CD4-positive, CD25-positive, alpha-beta regulatory T cell (primary cell): ENCODE measurements around the gene SLC18B1. TPM values are rescaled to one million over a fixed set of nuclear protein-coding genes. Genes with fewer than 3 reads are reported as not detected.

ENCODE experiments used
- ATAC-seq, 2 donors: fragments of 150-1000 bp; cut with Tn5 transposase; one replicate each; pipeline ENCODE4 v1.10.0; 2021; ENCODE audit warnings: low read depth in 2 of 2, moderate number of reproducible peaks in 2 of 2, moderate library complexity in 1 of 2
- DNase-seq, 3 donors: peaks; one replicate each; pipeline versions ENCODE4 v3.0.0 to v3.0.0-alpha.2; 2012 to 2022; ENCODE audit warnings: mixed read lengths in 1 of 3
- H3K27ac ChIP-seq: one replicate; pipeline ENCODE4 v1.7.0; 2013; ENCODE audit warnings: mild to moderate bottlenecking, low read length; ENCODE audit not compliant: insufficient read depth, poor library complexity, severe bottlenecking
- H3K27me3 ChIP-seq: one replicate; pipeline ENCODE4 v1.7.0; 2013; ENCODE audit warnings: low read length; ENCODE audit not compliant: control insufficient read depth, insufficient read depth
- H3K36me3 ChIP-seq: one replicate; pipeline ENCODE4 v1.7.0; 2013; ENCODE audit warnings: mild to moderate bottlenecking, low read length, moderate library complexity; ENCODE audit not compliant: control insufficient read depth, insufficient read depth
- H3K4me1 ChIP-seq: 2 replicates; pipeline ENCODE4 v1.7.0; 2013; ENCODE audit warnings: mild to moderate bottlenecking, low read length; ENCODE audit not compliant: insufficient read depth, control insufficient read depth, poor library complexity, severe bottlenecking
- H3K4me3 ChIP-seq: one replicate; pipeline ENCODE4 v1.7.0; 2013; ENCODE audit warnings: low read depth, mild to moderate bottlenecking, low read length, moderate library complexity
- H3K9me3 ChIP-seq, 2 experiments: 1 replicate in 1 of 2; 2 replicates in 1 of 2; pipeline ENCODE4 v1.7.0; 2013; ENCODE audit warnings: low read length in 2 of 2, mild to moderate bottlenecking in 1 of 2, moderate library complexity in 1 of 2; ENCODE audit not compliant: control insufficient read depth in 2 of 2
- H3K27ac Mint-ChIP-seq, 3 donors: one replicate each; pipeline ENCODE4 v1.8.0; 2020 to 2022; ENCODE audit warnings: mild to moderate bottlenecking in 3 of 3, mixed read lengths in 3 of 3, moderate library complexity in 2 of 3
- H3K27me3 Mint-ChIP-seq: one replicate; pipeline ENCODE4 v1.8.0; 2022; ENCODE audit warnings: mild to moderate bottlenecking, mixed read lengths
- H3K36me3 Mint-ChIP-seq: one replicate; pipeline ENCODE4 v1.8.0; 2020; ENCODE audit warnings: mixed read lengths
- H3K4me1 Mint-ChIP-seq, 4 donors: one replicate each; pipeline ENCODE4 v1.8.0; 2020 to 2022; ENCODE audit warnings: mixed read lengths in 4 of 4, mild to moderate bottlenecking in 1 of 4
- H3K4me3 Mint-ChIP-seq, 4 donors: one replicate each; pipeline ENCODE4 v1.8.0; 2020 to 2022; ENCODE audit warnings: mild to moderate bottlenecking in 4 of 4, mixed read lengths in 4 of 4, moderate library complexity in 3 of 4
- H3K9me3 Mint-ChIP-seq, 7 donors: one replicate each; pipeline ENCODE4 v1.8.0; 2020 to 2022; ENCODE audit warnings: mixed read lengths in 7 of 7, mild to moderate bottlenecking in 3 of 7, moderate library complexity in 2 of 7
- polyA plus RNA-seq, 4 donors: library from polyadenylated mRNA; unstranded; fragments of 300-500 nt; fragmentation: Illumina TruSeq; gene quantifications; one replicate each; pipeline ENCODE4 v1.2.3, GENCODE V29; 2021
- total RNA-seq: library from RNA; stranded (reverse); gene quantifications from one replicate; pipeline ENCODE4 v1.2.3, GENCODE V29; 2022

Gene SLC18B1
- total RNA-seq: 9.8 TPM
- 10 to 100 TPM; 22.8 to 28.2 (median 23.5) TPM for polyA plus RNA-seq

DNA sequence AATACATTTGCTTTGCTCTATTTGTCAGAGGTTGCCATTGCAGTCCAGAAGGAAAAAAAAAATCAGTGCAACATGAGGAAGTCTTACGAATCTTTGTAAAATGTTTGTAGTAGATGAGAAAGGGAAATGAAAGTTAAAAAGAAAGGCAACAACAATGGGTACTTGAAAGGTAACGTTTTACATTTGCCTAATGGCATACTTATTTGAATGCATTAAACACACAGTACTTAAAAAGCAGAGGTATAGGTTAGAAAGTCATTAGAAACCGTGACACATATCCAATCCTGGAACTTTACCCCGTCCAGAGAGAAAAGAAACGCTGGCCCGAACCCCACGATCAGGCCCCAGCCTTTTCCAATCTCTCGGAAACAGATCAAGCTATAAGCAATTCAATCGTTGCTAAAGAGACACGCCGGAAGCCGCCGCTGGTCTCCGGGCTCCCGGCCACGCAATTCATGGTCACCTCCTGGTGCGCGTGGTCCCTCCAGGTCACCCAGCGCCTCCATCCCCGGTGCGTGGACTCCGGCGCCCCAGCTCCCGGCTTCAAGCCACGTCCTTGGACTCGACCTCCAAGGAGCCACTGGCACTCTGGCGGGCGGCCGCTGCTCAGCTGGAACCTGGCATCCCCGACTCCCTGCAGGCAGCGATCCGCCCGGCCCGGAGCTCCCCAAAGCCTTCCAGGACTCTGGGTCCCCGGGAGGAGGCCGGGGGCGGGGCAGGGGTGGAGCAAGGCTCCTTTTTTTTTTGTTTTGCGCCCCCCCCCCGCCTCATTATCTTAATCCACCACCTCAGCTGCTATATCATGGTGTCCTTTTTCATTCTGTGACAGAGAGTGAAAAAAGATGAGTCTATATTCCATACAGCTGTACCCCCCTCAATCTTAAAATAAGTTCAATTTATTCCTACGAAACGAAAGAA lies at the start of gene SLC18B1:
Gene SLC18B1 (minus strand): TSS at position 687 of the 918 bp plus-strand sequence. CDS start 181 bp downstream, at position 506.
- no peaks in the 10 kb centered on the region for H3K9me3 Mint-ChIP-seq
- H3K9me3 ChIP-seq: no peaks in the 10 kb centered on the region
- ATAC-seq (peak; percentile 47 to 50), DNase-seq (peak; percentile 46 to 53 (median 51))
- peak within 1 kb of the TSS in 1 of 3 donors; percentile 89 for H3K27ac Mint-ChIP-seq
- peaks cover 5% of the 10 kb centered on the region for H3K27me3 Mint-ChIP-seq
- peaks cover 23 to 52% (median 45%) of the 10 kb centered on the region in 4 donors for H3K4me1 Mint-ChIP-seq
- H3K4me1 ChIP-seq: peaks cover 17% of the 10 kb centered on the region
- H3K27me3 ChIP-seq: peaks cover 2% of the 10 kb centered on the region
- peak within 1 kb of the TSS; percentile 87 for H3K4me3 ChIP-seq
- no peaks in the 10 kb centered on the region for H3K36me3 ChIP-seq
- peaks cover 19% of the 10 kb centered on the region for H3K36me3 Mint-ChIP-seq
- no peak within 1 kb of the TSS for H3K4me3 Mint-ChIP-seq
- H3K27ac ChIP-seq: no peak within 1 kb of the TSS

DNA sequence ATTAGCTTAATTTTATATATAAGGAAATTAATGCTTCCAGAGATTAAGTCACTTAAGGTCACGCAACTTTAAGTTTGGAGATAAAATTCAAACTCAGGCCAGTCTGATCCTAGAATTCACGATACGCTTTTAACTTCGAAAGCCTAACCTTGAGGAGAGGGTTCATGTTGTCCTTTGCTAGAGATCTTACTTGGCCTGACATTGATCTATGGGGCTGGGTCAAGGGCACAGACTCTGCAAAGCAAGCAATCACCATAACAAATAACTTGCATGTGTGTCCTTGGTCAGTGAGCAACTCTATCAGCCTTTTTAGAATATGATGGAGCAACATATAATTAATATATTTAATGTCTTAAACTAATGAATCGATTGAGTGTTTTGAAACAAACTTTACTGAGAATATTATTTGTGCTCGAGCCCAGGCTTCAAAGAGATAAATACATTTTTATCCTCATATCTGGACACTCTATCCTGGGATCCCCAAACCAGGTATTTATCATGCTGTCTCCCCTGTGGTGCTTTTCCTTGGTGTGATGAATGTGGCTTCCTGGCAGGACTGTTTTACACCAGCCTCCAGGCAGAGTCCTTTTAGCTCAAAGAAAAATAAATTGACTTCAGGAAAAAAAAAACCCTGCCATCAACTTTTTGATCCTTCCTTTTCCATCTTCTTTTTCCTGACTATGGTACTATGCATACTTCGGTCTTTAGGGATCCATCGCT lies 45.0 kb upstream of the SLC18B1 start:
- Mint-ChIP-seq H3K27me3 (peaks cover 30% of the 10 kb centered on the region), H3K9me3 (no peaks in the 10 kb centered on the region), H3K4me3 (no peak overlapping the region), H3K27ac (peak overlapping the region in 1 of 3 donors; percentile 68), H3K4me1 (no peaks in the 10 kb centered on the region), H3K36me3 (no peaks in the 10 kb centered on the region)
- Histone ChIP-seq H3K4me3 (no peak overlapping the region), H3K9me3 (no peaks in the 10 kb centered on the region), H3K36me3 (no peaks in the 10 kb centered on the region), H3K27ac (no peak overlapping the region), H3K4me1 (no peaks in the 10 kb centered on the region), H3K27me3 (peaks cover 2% of the 10 kb centered on the region)
- ATAC-seq (no peak), DNase-seq (no peak)

- no peaks in the 10 kb centered on the region for H3K4me1 Mint-ChIP-seq
- no peaks in the 10 kb centered on the region for H3K4me1 ChIP-seq
- no peak for DNase-seq
- no peak overlapping the region for H3K27ac ChIP-seq
- H3K27me3 ChIP-seq: peaks cover 2% of the 10 kb centered on the region
- H3K4me3 Mint-ChIP-seq: no peak overlapping the region
- H3K9me3 Mint-ChIP-seq: no peaks in the 10 kb centered on the region
- no peaks in the 10 kb centered on the region for H3K9me3 ChIP-seq
- no peak overlapping the region for H3K27ac Mint-ChIP-seq
- H3K27me3 Mint-ChIP-seq: peaks cover 30% of the 10 kb centered on the region
- ATAC-seq: no peak
- H3K36me3 Mint-ChIP-seq: no peaks in the 10 kb centered on the region
- no peak overlapping the region for H3K4me3 ChIP-seq
- no peaks in the 10 kb centered on the region for H3K36me3 ChIP-seq
Measured at GRCh38 chr6:132841966-132842365, 43.5 kb upstream of the SLC18B1 start.

- Mint-ChIP-seq H3K36me3 (peaks cover 6% of the 10 kb centered on the region), H3K4me1 (no peaks in the 10 kb centered on the region), H3K4me3 (peak overlapping the region in 1 of 4 donors; percentile 0), H3K27ac (no peak overlapping the region), H3K9me3 (peaks cover 0 to 1% (median 0%) of the 10 kb centered on the region in 7 donors), H3K27me3 (peaks cover 11% of the 10 kb centered on the region)
- no peaks in the 10 kb centered on the region for H3K9me3 ChIP-seq
- no peak overlapping the region for H3K27ac ChIP-seq
- no peaks in the 10 kb centered on the region for H3K27me3 ChIP-seq
- H3K4me3 ChIP-seq: no peak overlapping the region
- no peaks in the 10 kb centered on the region for H3K4me1 ChIP-seq
- H3K36me3 ChIP-seq: no peaks in the 10 kb centered on the region
- DNase-seq: no peak
- ATAC-seq: no peak
Measured at GRCh38 chr6:132832891-132833290, 34.5 kb upstream of the SLC18B1 start.

DNA sequence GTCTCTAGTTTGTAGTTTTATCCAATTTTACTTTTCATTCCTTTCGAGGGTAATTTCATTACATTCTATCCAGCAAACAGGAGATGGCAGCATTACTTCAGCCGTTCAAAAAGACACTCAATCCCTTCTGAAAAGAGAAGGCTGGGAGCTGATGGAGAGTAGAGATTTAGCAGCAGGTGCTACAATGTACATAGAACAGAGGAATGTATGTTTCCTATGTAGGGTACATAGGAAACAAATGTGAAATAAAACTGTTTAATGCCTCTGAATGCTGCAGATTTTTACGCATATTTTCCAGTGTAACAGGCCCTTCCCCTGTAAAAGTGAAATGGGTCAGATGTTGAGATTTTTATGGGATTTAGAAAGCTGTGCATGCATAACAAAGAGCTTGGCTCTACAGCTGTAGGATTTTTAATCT lies 31.9 kb upstream of the SLC18B1 start:
- Mint-ChIP-seq H3K27me3 (peaks cover 24% of the 10 kb centered on the region), H3K9me3 (peaks cover 0 to 1% (median 0%) of the 10 kb centered on the region in 7 donors), H3K36me3 (no peaks in the 10 kb centered on the region), H3K4me3 (no peak overlapping the region), H3K27ac (no peak overlapping the region), H3K4me1 (no peaks in the 10 kb centered on the region)
- DNase-seq (no peak), ATAC-seq (no peak)
- H3K4me1 ChIP-seq: no peaks in the 10 kb centered on the region
- no peaks in the 10 kb centered on the region for H3K27me3 ChIP-seq
- no peak overlapping the region for H3K4me3 ChIP-seq
- no peaks in the 10 kb centered on the region for H3K9me3 ChIP-seq
- H3K36me3 ChIP-seq: no peaks in the 10 kb centered on the region
- H3K27ac ChIP-seq: no peak overlapping the region

DNA sequence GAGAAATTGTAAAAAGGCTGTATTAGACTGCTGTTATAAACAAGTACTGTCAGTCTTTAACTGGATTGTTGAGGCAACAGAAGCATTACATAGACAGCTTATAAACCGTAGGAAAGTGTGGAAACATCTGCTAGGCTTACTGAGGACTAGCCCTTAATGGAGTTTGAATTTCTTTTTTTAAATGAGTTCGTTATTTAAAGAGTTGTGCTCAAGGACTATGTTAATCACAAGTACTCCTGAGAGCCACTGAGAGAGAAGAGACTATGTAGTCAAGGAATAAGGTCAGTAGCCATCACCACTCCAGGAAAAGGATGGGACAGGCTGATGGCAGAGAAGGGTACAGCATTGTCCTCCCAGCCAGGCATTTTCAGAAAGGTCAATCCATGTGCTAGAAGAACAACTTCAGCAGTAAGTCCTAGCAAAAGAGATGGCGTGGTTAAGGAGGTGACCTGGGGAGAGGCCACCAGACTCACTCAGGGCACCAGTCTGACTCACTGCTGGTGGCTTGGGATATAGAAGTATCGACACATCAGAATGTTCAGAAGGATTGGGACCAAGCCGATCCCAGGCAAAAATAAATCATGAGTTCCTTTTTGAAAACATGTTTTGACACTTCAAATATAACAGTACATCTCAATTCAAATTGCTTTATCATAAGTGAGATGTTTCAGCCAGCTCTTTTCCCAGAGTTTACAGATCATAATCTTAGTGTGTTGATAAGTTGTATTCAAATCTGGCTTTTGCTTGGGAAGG lies 22.4 kb upstream of the SLC18B1 start:
- Mint-ChIP-seq H3K4me3 (peak overlapping the region in 1 of 4 donors; percentile 34), H3K9me3 (peaks cover 0 to 2% (median 0%) of the 10 kb centered on the region in 7 donors), H3K4me1 (peaks cover 11 to 54% (median 45%) of the 10 kb centered on the region in 4 donors), H3K36me3 (peaks cover 39% of the 10 kb centered on the region), H3K27me3 (peaks cover 9% of the 10 kb centered on the region), H3K27ac (peak overlapping the region; percentile 63 to 81 (median 70))
- ATAC-seq (no peak), DNase-seq (no peak)
- H3K27ac ChIP-seq: peak overlapping the region; percentile 28
- no peaks in the 10 kb centered on the region for H3K9me3 ChIP-seq
- no peaks in the 10 kb centered on the region for H3K27me3 ChIP-seq
- H3K4me3 ChIP-seq: no peak overlapping the region
- H3K36me3 ChIP-seq: peaks cover 39% of the 10 kb centered on the region
- peaks cover 24% of the 10 kb centered on the region for H3K4me1 ChIP-seq

DNA sequence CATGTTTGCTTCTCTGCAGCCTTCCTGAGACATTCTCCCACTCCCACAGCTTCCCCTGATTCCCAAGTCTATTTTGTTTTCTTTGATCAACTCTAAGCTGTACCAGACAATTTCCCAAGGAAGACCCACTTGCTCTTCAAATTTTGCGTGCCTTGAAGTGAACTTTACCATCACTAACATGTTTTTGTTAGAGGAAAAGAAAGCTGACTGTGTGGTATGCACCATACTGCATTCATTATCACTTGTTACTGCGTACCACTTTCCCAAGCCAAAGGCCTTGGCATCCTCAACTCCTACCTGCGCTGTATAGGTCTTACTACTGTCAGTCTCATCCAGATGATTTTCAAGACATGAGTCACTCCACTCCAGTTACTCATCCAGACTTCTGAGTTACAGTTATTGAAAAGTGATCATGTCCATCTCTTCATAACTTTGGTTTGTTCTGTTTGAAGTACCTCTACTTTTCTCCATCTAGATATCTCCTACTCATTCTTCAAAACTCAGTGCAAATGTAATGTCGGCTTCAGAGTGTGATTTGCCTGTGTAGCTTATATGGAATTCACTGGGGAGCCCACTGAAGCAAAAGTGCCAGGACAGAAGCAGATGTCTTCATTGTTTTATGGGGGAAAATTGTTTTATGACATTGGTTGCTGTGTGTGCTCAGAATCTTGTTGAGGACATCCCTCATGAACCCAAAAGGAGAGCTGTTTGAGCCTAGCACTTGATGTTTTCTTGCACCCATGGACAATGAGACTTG lies 21.1 kb upstream of the SLC18B1 start:
- Histone ChIP-seq H3K27ac (no peak overlapping the region), H3K9me3 (no peaks in the 10 kb centered on the region), H3K36me3 (peaks cover 42% of the 10 kb centered on the region), H3K4me3 (no peak overlapping the region), H3K4me1 (peaks cover 30% of the 10 kb centered on the region), H3K27me3 (no peaks in the 10 kb centered on the region)
- Mint-ChIP-seq H3K27me3 (peaks cover 5% of the 10 kb centered on the region), H3K4me3 (peak overlapping the region in 2 of 4 donors; percentile 58 to 81), H3K27ac (peak overlapping the region; percentile 2 to 88 (median 47)), H3K9me3 (peaks cover 0 to 2% (median 0%) of the 10 kb centered on the region in 7 donors), H3K4me1 (peaks cover 19 to 63% (median 54%) of the 10 kb centered on the region in 4 donors), H3K36me3 (peaks cover 49% of the 10 kb centered on the region)
- DNase-seq (no peak), ATAC-seq (no peak)
